Loucy (cell line): ENCODE measurements around the gene CLDN18.

ENCODE experiments used
- H2AFZ ChIP-seq: fragments of 200-600 bp; sonication (generic); 2 replicates; pipeline ENCODE4 v1.6.0; 2016; ENCODE audit warnings: antibody characterized with exemption, mild to moderate bottlenecking, low read length, moderate library complexity
- H3F3A ChIP-seq: fragments of 200-600 bp; 2 replicates; pipeline ENCODE4 v1.6.0; 2016; ENCODE audit warnings: antibody characterized with exemption, low read depth, mild to moderate bottlenecking
- H3K27me3 ChIP-seq: fragments of 200-600 bp; sonication (generic); 2 replicates; pipeline ENCODE4 v1.6.1; 2014; ENCODE audit warnings: low read length, mild to moderate bottlenecking; ENCODE audit not compliant: insufficient read depth, poor library complexity, severe bottlenecking
- H3K36me3 ChIP-seq: fragments of 200-600 bp; sonication (generic); 2 replicates; pipeline ENCODE4 v1.6.1; 2016; ENCODE audit warnings: low read length; ENCODE audit not compliant: insufficient read depth
- H3K4me1 ChIP-seq: fragments of 200-600 bp; sonication (generic); 2 replicates; pipeline ENCODE4 v1.5.1; 2014; ENCODE audit warnings: low read length, mild to moderate bottlenecking; ENCODE audit not compliant: insufficient read depth, poor library complexity, severe bottlenecking
- H3K4me2 ChIP-seq: fragments of 200-600 bp; sonication (generic); 2 replicates; pipeline ENCODE4 v1.6.0; 2014; ENCODE audit warnings: antibody characterized with exemption, low read length, low read depth, mild to moderate bottlenecking; ENCODE audit not compliant: poor library complexity, severe bottlenecking
- H3K4me3 ChIP-seq: fragments of 200-600 bp; sonication (generic); 2 replicates; pipeline ENCODE4 v1.5.1; 2014; ENCODE audit warnings: low read length, mild to moderate bottlenecking, mixed read lengths; ENCODE audit not compliant: poor library complexity, severe bottlenecking
- H3K79me2 ChIP-seq: fragments of 200-600 bp; sonication (generic); 2 replicates; pipeline ENCODE4 v1.6.1; 2014; ENCODE audit warnings: low read length; ENCODE audit not compliant: insufficient read depth
- H3K9ac ChIP-seq: fragments of 200-600 bp; sonication (generic); 2 replicates; pipeline ENCODE4 v1.6.0; 2014; ENCODE audit warnings: mild to moderate bottlenecking, low read depth, low read length, moderate library complexity; ENCODE audit not compliant: poor library complexity, severe bottlenecking
- H3K9me2 ChIP-seq: fragments of 200-600 bp; sonication (generic); replicated peaks from 2 replicates; pipeline ENCODE4 v1.6.1; 2016; ENCODE audit warnings: low read depth, low read length, mixed read lengths
- H3K9me3 ChIP-seq: fragments of 200-600 bp; sonication (generic); 2 replicates; pipeline ENCODE4 v1.6.1; 2014; ENCODE audit warnings: mild to moderate bottlenecking, antibody characterized with exemption, low read length, low read depth; ENCODE audit not compliant: insufficient read depth
- H4K20me1 ChIP-seq: fragments of 200-600 bp; sonication (generic); 2 replicates; pipeline ENCODE4 v1.6.0; 2014; ENCODE audit warnings: antibody characterized with exemption, low read length, mild to moderate bottlenecking; ENCODE audit not compliant: insufficient read depth, poor library complexity, severe bottlenecking
- CTCF ChIP-seq: fragments of 200-600 bp; sonication (generic); conservative IDR thresholded peaks from 2 replicates; pipeline ENCODE4 v1.5.1; 2014; ENCODE audit warnings: mild to moderate bottlenecking, antibody characterized with exemption, low read length
- EZH2phosphoT487 ChIP-seq: fragments of 200-600 bp; IDR thresholded peaks from 2 replicates; pipeline ENCODE4 v1.6.1; 2018; ENCODE audit warnings: antibody characterized with exemption, mild to moderate bottlenecking, moderate library complexity, borderline replicate concordance

CLDN18 gene

GRCh38 chr3:138003069-138003468 lies 6.9 kb upstream of the CLDN18 start:
- Histone ChIP-seq H4K20me1 (no peaks in the 10 kb centered on the region), H3K36me3 (no peaks in the 10 kb centered on the region), H3K4me3 (no peak overlapping the region), H3K79me2 (no peaks in the 10 kb centered on the region), H3K4me2 (no peak overlapping the region), H3K9me2 (no peaks in the 10 kb centered on the region), H2AFZ (no peak overlapping the region), H3K9me3 (no peaks in the 10 kb centered on the region), H3K4me1 (no peaks in the 10 kb centered on the region), H3K9ac (no peak overlapping the region), H3K27me3 (no peaks in the 10 kb centered on the region), H3F3A (no peaks in the 10 kb centered on the region)
- TF ChIP-seq CTCF (no peak), EZH2phosphoT487 (no peak)

- H3K27me3 ChIP-seq, result no peaks in the 10 kb centered on the region
- no peak overlapping the region for H3K4me2 ChIP-seq
- H3K4me1 ChIP-seq, result no peaks in the 10 kb centered on the region
- no peaks in the 10 kb centered on the region for H3K79me2 ChIP-seq
- no peak overlapping the region for H3K4me3 ChIP-seq
- H3K9ac ChIP-seq, result no peak overlapping the region
- H4K20me1 ChIP-seq, result no peaks in the 10 kb centered on the region
- no peaks in the 10 kb centered on the region for H3K9me3 ChIP-seq
- no peak overlapping the region for H2AFZ ChIP-seq
- H3K9me2 ChIP-seq, result no peaks in the 10 kb centered on the region
- no peaks in the 10 kb centered on the region for H3F3A ChIP-seq
- TF ChIP-seq EZH2phosphoT487 (no peak), CTCF (no peak)
- H3K36me3 ChIP-seq, result no peaks in the 10 kb centered on the region
Measured at GRCh38 chr3:138005627-138006026, 4.3 kb upstream of the CLDN18 start.

GRCh38 chr3:138007898-138008297 lies 2.1 kb upstream of the CLDN18 start:
- Histone ChIP-seq H3K9me2 (no peaks in the 10 kb centered on the region), H3K4me2 (no peak overlapping the region), H3K4me1 (no peaks in the 10 kb centered on the region), H2AFZ (no peak overlapping the region), H3F3A (no peaks in the 10 kb centered on the region), H3K9ac (no peak overlapping the region), H3K36me3 (no peaks in the 10 kb centered on the region), H4K20me1 (no peaks in the 10 kb centered on the region), H3K9me3 (no peaks in the 10 kb centered on the region), H3K79me2 (no peaks in the 10 kb centered on the region), H3K27me3 (no peaks in the 10 kb centered on the region), H3K4me3 (no peak overlapping the region)
- TF ChIP-seq CTCF (no peak), EZH2phosphoT487 (no peak)
